VCaP (cell line): ENCODE measurements around the gene CES1.
"Not testable (repeated sequence)": the region's sequence is repeated elsewhere in the genome, so short reads cannot be mapped to it uniquely, and the experiment has no call there.

Source experiments
- H3K27ac ChIP-seq: fragments of 450-650 bp; 2 replicates; pipeline ENCODE4 v1.5.1; 2017
- CTCF ChIP-seq: fragments of 450-650 bp; conservative IDR thresholded peaks from 2 replicates; pipeline ENCODE4 v1.5.1; 2017; ENCODE audit warnings: mild to moderate bottlenecking, moderate library complexity

CES1 gene

GRCh38 chr16:55868137-55868536 is 35.2 kb upstream of the CES1 start:
- no peak for TF ChIP-seq CTCF
- no peak overlapping the region for H3K27ac ChIP-seq

GRCh38 chr16:55861288-55861687 is 28.4 kb upstream of the CES1 start:
- no peak overlapping the region for H3K27ac ChIP-seq
- TF ChIP-seq CTCF, result no peak

- not testable (repeated sequence) for H3K27ac ChIP-seq
These were observed 24.8 kb upstream of the CES1 start for GRCh38 chr16:55857650-55858049.

- no peak overlapping the region for H3K27ac ChIP-seq
- TF ChIP-seq CTCF, result no peak
These were observed 24.1 kb upstream of the CES1 start for GRCh38 chr16:55856950-55857349.

GRCh38 chr16:55853114-55853513 is 20.2 kb upstream of the CES1 start:
- no peak overlapping the region for H3K27ac ChIP-seq
- no peak for TF ChIP-seq CTCF

- H3K27ac ChIP-seq, result no peak overlapping the region
- no peak for TF ChIP-seq CTCF
These were observed 16.6 kb upstream of the CES1 start for GRCh38 chr16:55849536-55849935.

GRCh38 chr16:55846598-55847346 is 13.9 kb upstream of the CES1 start:
- TF ChIP-seq CTCF, result no peak
- H3K27ac ChIP-seq, result no peak overlapping the region

- peak; percentile 42 for TF ChIP-seq CTCF
- H3K27ac ChIP-seq, result no peak overlapping the region
These were observed 10.2 kb upstream of the CES1 start for GRCh38 chr16:55843105-55843395.
